K562 (cell line): ENCODE results near the gene KCNMB2. TPM values are rescaled to one million over a fixed set of nuclear protein-coding genes. Genes with fewer than 3 reads are reported as not detected.

Experiments used
- ATAC-seq: fragments of 200-7000 bp; cut with Tn5 transposase; 3 replicates; pipeline ENCODE4 v1.9.1; 2020; ENCODE audit warnings: moderate library complexity
- BruUV-seq: library from RNA; stranded (reverse); fragments of 400-500 nt; replicated peaks from 2 replicates; lab custom pipeline; 2021; lab: Mats Ljungman, UMichigan
- CTCF ChIA-PET: fragments of 300-600 bp; formaldehyde crosslinking; extraction: SDS; loops from one replicate; lab custom pipeline; 2021; ENCODE audit warnings: low intra/inter-chr PET ratio; lab: Yijun Ruan, JAX
- POLR2A ChIA-PET: fragments of 300-600, 350-650 bp; sonication (Branson Sonifier 250); formaldehyde crosslinking; extraction: SDS; loops from one replicate; lab custom pipeline; 2021; ENCODE audit warnings: antibody characterized with exemption, inconsistent platforms; lab: Yijun Ruan, JAX
- DNase-seq, 4 experiments: peaks; one replicate each; pipeline versions ENCODE4 v3.0.0 to v3.0.0-alpha.2; 2011 to 2018; ENCODE audit warnings: low spot score in 3 of 4, mixed read lengths in 3 of 4; ENCODE audit errors: extremely low read depth in 1 of 4
- FAIRE-seq: peaks from 2 replicates; lab custom pipeline; 2011; peaks lifted over from hg19 to GRCh38; lab: Jason Lieb, UNC
- H2AFZ ChIP-seq: 2 replicates; pipeline ENCODE4 v1.6.0; 2011; ENCODE audit warnings: low read depth, low read length, control low read depth, inconsistent platforms
- H3K27ac ChIP-seq: fragments of 200-600 bp; 3 replicates; pipeline ENCODE4 v1.8.0; 2011; ENCODE audit warnings: low read depth, mild to moderate bottlenecking, control low read depth, inconsistent platforms, low read length, moderate library complexity, mixed read lengths; ENCODE audit errors: extremely low read depth
- H3K27me3 ChIP-seq, 2 experiments: fragments of 300-600 bp in 1 of 2; 2 replicates in 1 of 2; 3 replicates in 1 of 2; pipeline versions ENCODE4 v1.6.0 to v1.8.0; 2011; ENCODE audit warnings: inconsistent platforms in 2 of 2, low read length in 2 of 2, mild to moderate bottlenecking in 1 of 2, mixed read lengths in 1 of 2, moderate library complexity in 1 of 2; ENCODE audit not compliant: control insufficient read depth in 2 of 2, insufficient read depth in 2 of 2
- H3K36me3 ChIP-seq: fragments of 300-600 bp; 3 replicates; pipeline ENCODE4 v1.8.0; 2011; ENCODE audit warnings: mild to moderate bottlenecking, low read length, inconsistent platforms; ENCODE audit not compliant: control insufficient read depth, insufficient read depth
- H3K4me1 ChIP-seq, 2 experiments: fragments of 200-600 bp in 1 of 2; replicated peaks in 1 of 2; 2 replicates in 1 of 2; 3 replicates in 1 of 2; pipeline versions ENCODE4 v1.5.1 to v1.8.0; 2011; ENCODE audit warnings: inconsistent platforms in 2 of 2, low read length in 2 of 2, mild to moderate bottlenecking in 1 of 2, mixed read lengths in 1 of 2, moderate library complexity in 1 of 2; ENCODE audit not compliant: control insufficient read depth in 2 of 2, insufficient read depth in 2 of 2
- H3K4me2 ChIP-seq: 2 replicates; pipeline ENCODE4 v1.6.1; 2011; ENCODE audit warnings: low read length, control low read depth, inconsistent platforms, mixed read lengths; ENCODE audit not compliant: insufficient read depth
- H3K4me3 ChIP-seq: fragments of 200-600 bp; sonication (generic), shearing (Covaris generic); 2 replicates; pipeline ENCODE4 v1.5.1; 2016; ENCODE audit warnings: control low read depth, inconsistent platforms
- H3K79me2 ChIP-seq: fragments of 200-600 bp; 3 replicates; pipeline ENCODE4 v1.8.0; 2011; ENCODE audit warnings: low read length, inconsistent platforms; ENCODE audit not compliant: control insufficient read depth, insufficient read depth
- H3K9ac ChIP-seq, 2 experiments: 2 replicates each; pipeline versions ENCODE4 v1.6.0 to v1.6.1; 2011; ENCODE audit warnings: low read depth in 2 of 2, low read length in 2 of 2, control low read depth in 1 of 2, inconsistent platforms in 1 of 2, mild to moderate bottlenecking in 1 of 2, mixed read lengths in 1 of 2; ENCODE audit not compliant: insufficient read depth in 1 of 2
- H3K9me1 ChIP-seq: one replicate; pipeline ENCODE4 v1.6.0; 2011; ENCODE audit warnings: inconsistent platforms, mild to moderate bottlenecking, low read length, moderate library complexity; ENCODE audit not compliant: control insufficient read depth, insufficient read depth
- H3K9me3 ChIP-seq: replicated peaks from 2 replicates; pipeline ENCODE4 v1.5.1; 2011; ENCODE audit warnings: low read depth, low read length, inconsistent platforms; ENCODE audit not compliant: control insufficient read depth, insufficient read depth
- H4K20me1 ChIP-seq: replicated peaks from 2 replicates; pipeline ENCODE4 v1.6.1; 2011; ENCODE audit warnings: low read length, inconsistent platforms, mixed read lengths; ENCODE audit not compliant: control insufficient read depth, insufficient read depth
- GTF2A2 ChIP-seq: IDR thresholded peaks from 2 replicates; pipeline ENCODE4 v1.6.1; 2016; ENCODE audit warnings: mild to moderate bottlenecking, missing genetic modification characterization, missing compliant biosample characterization
- NUFIP1 ChIP-seq: fragments of 450-650 bp; IDR thresholded peaks from 2 replicates; pipeline ENCODE4 v1.6.1; 2018; ENCODE audit not compliant: partially characterized antibody
- ZMIZ1 ChIP-seq, 2 experiments: fragments of 150-350 bp in 1 of 2; IDR thresholded peaks; 2 replicates each; pipeline ENCODE4 v1.6.1; 2012 to 2016; ENCODE audit warnings: low read depth in 2 of 2, low read length in 2 of 2, mild to moderate bottlenecking in 1 of 2, moderate library complexity in 1 of 2
- WGBS: fragments of 100-300 bp; shearing (Covaris generic); methylation state at CpG from one replicate; pipeline ENCODE4 v1.1.6; 2016; ENCODE audit warnings: low coverage, mixed read lengths; ENCODE audit not compliant: insufficient coverage; ENCODE audit errors: missing lambda C conversion rate; 5-methylcytosine and 5-hydroxymethylcytosine counted together
- in situ Hi-C: fragments of 300-500 bp; cut with MboI; formaldehyde crosslinking; loops from 4 replicates; pipeline ENCODE4 v1.15.0; 2018; ENCODE audit warnings: inconsistent platforms, mixed read lengths
- intact Hi-C: fragments of 100-400 bp; cut with micrococcal nuclease; formaldehyde crosslinking; loops from 2 replicates; pipeline ENCODE4 v1.14.2; 2022
- polyA plus RNA-seq, 8 experiments: library from polyadenylated mRNA; depleted of rRNA in 4 of 8; stranded (reverse) in 5 of 8; unstranded in 3 of 8; fragments of >200 nt; fragmentation: Nextera tagmentation in 2 of 8; fragmentation: Illumina TruSeq in 1 of 8; extraction: Ambion mirVana in 2 of 8; extraction: Trizol in 1 of 8; gene quantifications; 2 replicates each; pipeline versions ENCODE4 v1.2.1 to v1.2.3, GENCODE V29; 2011 to 2014; ENCODE audit warnings: inconsistent platforms in 1 of 8, missing spikeins in 1 of 8
- total RNA-seq, 7 experiments: library from RNA; depleted of rRNA in 6 of 7; stranded (reverse); fragments of >200 nt in 6 of 7; fragmentation: Illumina TruSeq in 2 of 7; extraction: Trizol in 2 of 7; gene quantifications; 2 replicates each; pipeline versions ENCODE4 v1.2.1 to v1.2.3, GENCODE V29; 2011 to 2021; ENCODE audit warnings: low replicate concordance in 1 of 7

KCNMB2 gene
- total and polyA plus RNA-seq, 9 of the 15 experiments (the other 6 are each of a cell fraction or from before 2014, with no cell fraction given), result 0.04 to 0.15 TPM; not detected in 7

- Histone ChIP-seq H3K9me1 (no peaks in the 10 kb centered on the region), H3K9ac (no peak overlapping the region), H3K27me3 (no peaks in the 10 kb centered on the region), H2AFZ (no peak overlapping the region), H3K36me3 (no peaks in the 10 kb centered on the region), H3K79me2 (no peaks in the 10 kb centered on the region), H3K4me1 (no peaks in the 10 kb centered on the region), H3K9me3 (no peaks in the 10 kb centered on the region), H3K4me2 (no peak overlapping the region), H3K27ac (no peak overlapping the region), H4K20me1 (no peaks in the 10 kb centered on the region), H3K4me3 (no peak overlapping the region)
- TF ChIP-seq GTF2A2 (no peak), NUFIP1 (no peak), ZMIZ1 (IDR thresholded peaks at IDR 0.05; ENCODE audit: low read depth in 2 of 2, low read length in 2 of 2) (no peak)
- no TSS peak for BruUV-seq
- intact Hi-C loops, result no loop called here
- POLR2A ChIA-PET, result no interaction called here
- in situ Hi-C loops, result no loop called here
- CTCF ChIA-PET, result no interaction called here
- FAIRE-seq, result no peak
- DNase-seq, result no peak
- no peak for ATAC-seq
- 0% methylated on average over 3 of the region's 3 CpGs for WGBS
Measured at GRCh38 chr3:178505832-178506231, 30.4 kb upstream of the KCNMB2 start.
